ENCODE results near the gene NECTIN2.

Gene NECTIN2

DNA sequence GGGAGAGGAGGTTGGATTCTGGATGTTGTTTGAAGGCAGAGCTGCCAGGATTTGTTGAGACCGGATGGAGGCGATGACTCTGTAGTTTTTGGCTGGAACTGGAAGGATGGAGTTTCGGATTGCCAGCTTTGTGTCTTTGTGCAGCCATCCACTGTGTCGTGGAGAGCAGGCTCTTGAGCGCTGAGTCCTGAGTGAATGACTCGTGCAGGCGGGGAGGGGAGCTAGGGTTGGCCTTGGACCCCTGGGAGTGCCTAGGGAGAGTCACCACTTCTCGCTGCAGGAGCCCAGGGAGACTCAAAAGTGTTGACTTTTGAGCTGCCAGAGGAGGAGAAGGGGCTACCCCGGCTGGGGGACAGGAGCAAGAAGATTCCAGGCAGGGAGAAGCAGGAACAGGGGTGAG is 48.8 kb downstream of the NECTIN2 start:
- Histone ChIP-seq H2BK12ac (ENCODE audit: low read length in 2 of 2) (peak overlapping the region in 1 of 2 experiments; percentile 7), H3K4me1 (ENCODE audit: control insufficient read depth, insufficient read depth, low read depth, low read length) (peaks cover 14% of the 10 kb centered on the region), H2BK5ac (ENCODE audit: low read depth, low read length, poor library complexity, severe bottlenecking) (no peak overlapping the region), H4K91ac (ENCODE audit: low read length) (no peak overlapping the region), H2AK5ac (ENCODE audit: low read length, severe bottlenecking) (no peak overlapping the region), H2BK15ac (ENCODE audit: low read depth, poor library complexity, severe bottlenecking) (no peak overlapping the region), H3K9ac (ENCODE audit: low read length) (peak overlapping the region; percentile 47), H3K14ac (ENCODE audit: low read length in 2 of 2) (no peak overlapping the region), H3K4me2 (ENCODE audit: low read length, poor library complexity, severe bottlenecking) (no peak overlapping the region), H3K18ac (ENCODE audit: low read depth in 1 of 2, low read length in 2 of 2) (no peak overlapping the region), H3K23ac (ENCODE audit: low read length in 2 of 2) (no peak overlapping the region), H3K4me3 (ENCODE audit: insufficient read depth in 1 of 2, low read depth in 1 of 2, low read length in 2 of 2) (no peak overlapping the region), H2AFZ (ENCODE audit: low read depth, low read length) (no peak overlapping the region), H3K9me3 (ENCODE audit: control insufficient read depth, low read length) (no peaks in the 10 kb centered on the region), H2BK120ac (ENCODE audit: low read depth, low read length) (no peak overlapping the region), H3K27me3 (ENCODE audit: control insufficient read depth in 1 of 2, insufficient read depth in 1 of 2, low read length in 2 of 2) (no peaks in the 10 kb centered on the region), H3K79me1 (replicated peaks; ENCODE audit: low read length, poor library complexity, severe bottlenecking) (peaks cover 41% of the 10 kb centered on the region), H4K8ac (ENCODE audit: low read length) (no peak overlapping the region), H3K27ac (ENCODE audit: low read length, poor library complexity, severe bottlenecking) (no peak overlapping the region), H3K36me3 (ENCODE audit: control insufficient read depth in 1 of 2, insufficient read depth in 2 of 2, low read depth in 1 of 2, low read length in 2 of 2) (peaks cover 59 to 67% of the 10 kb centered on the region in 2 experiments), H3K4ac (ENCODE audit: low read depth in 1 of 2, low read length in 2 of 2) (no peak overlapping the region)
- DNase-seq = no peak
- 81% methylated on average over 9 of the region's 9 CpGs for WGBS

DNA sequence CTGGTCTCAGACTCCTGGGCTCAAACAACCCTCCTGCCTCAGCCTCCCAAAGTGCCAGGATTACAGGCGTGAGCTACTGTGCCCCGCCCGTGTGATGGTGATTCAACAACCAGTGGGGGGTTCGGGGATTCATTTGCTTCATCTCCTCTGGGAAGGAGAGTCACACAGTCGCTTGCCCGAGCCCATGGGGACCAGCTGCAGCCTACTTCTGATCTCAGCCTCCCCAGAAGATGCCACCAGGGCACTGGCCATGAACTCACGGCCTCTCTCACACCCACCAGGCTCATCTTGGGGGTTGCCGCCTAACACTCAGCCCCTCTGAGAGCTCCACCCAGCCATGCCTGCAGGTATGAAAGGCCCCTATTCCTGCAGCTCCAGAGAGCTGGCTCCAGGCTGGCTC is 51.7 kb downstream of the NECTIN2 start:
- Histone ChIP-seq H2BK120ac (ENCODE audit: low read depth, low read length) (no peak overlapping the region), H4K91ac (ENCODE audit: low read length) (no peak overlapping the region), H3K79me1 (replicated peaks; ENCODE audit: low read length, poor library complexity, severe bottlenecking) (peaks cover 53% of the 10 kb centered on the region), H3K4me1 (ENCODE audit: control insufficient read depth, insufficient read depth, low read depth, low read length) (peaks cover 6% of the 10 kb centered on the region), H3K4me2 (ENCODE audit: low read length, poor library complexity, severe bottlenecking) (no peak overlapping the region), H2BK12ac (ENCODE audit: low read length in 2 of 2) (no peak overlapping the region), H2AK5ac (ENCODE audit: low read length, severe bottlenecking) (no peak overlapping the region), H3K4me3 (ENCODE audit: insufficient read depth in 1 of 2, low read depth in 1 of 2, low read length in 2 of 2) (no peak overlapping the region), H2AFZ (ENCODE audit: low read depth, low read length) (no peak overlapping the region), H3K23ac (ENCODE audit: low read length in 2 of 2) (no peak overlapping the region), H3K27ac (ENCODE audit: low read length, poor library complexity, severe bottlenecking) (no peak overlapping the region), H2BK15ac (ENCODE audit: low read depth, poor library complexity, severe bottlenecking) (no peak overlapping the region), H3K36me3 (ENCODE audit: control insufficient read depth in 1 of 2, insufficient read depth in 2 of 2, low read depth in 1 of 2, low read length in 2 of 2) (peaks cover 78 to 92% of the 10 kb centered on the region in 2 experiments), H3K9me3 (ENCODE audit: control insufficient read depth, low read length) (no peaks in the 10 kb centered on the region), H3K4ac (ENCODE audit: low read depth in 1 of 2, low read length in 2 of 2) (no peak overlapping the region), H4K8ac (ENCODE audit: low read length) (no peak overlapping the region), H3K14ac (ENCODE audit: low read length in 2 of 2) (no peak overlapping the region), H3K9ac (ENCODE audit: low read length) (no peak overlapping the region), H3K27me3 (ENCODE audit: control insufficient read depth in 1 of 2, insufficient read depth in 1 of 2, low read length in 2 of 2) (no peaks in the 10 kb centered on the region), H3K18ac (ENCODE audit: low read depth in 1 of 2, low read length in 2 of 2) (no peak overlapping the region), H2BK5ac (ENCODE audit: low read depth, low read length, poor library complexity, severe bottlenecking) (no peak overlapping the region)
- no peak for DNase-seq
- WGBS = 98% methylated on average over 8 of the region's 8 CpGs

DNA sequence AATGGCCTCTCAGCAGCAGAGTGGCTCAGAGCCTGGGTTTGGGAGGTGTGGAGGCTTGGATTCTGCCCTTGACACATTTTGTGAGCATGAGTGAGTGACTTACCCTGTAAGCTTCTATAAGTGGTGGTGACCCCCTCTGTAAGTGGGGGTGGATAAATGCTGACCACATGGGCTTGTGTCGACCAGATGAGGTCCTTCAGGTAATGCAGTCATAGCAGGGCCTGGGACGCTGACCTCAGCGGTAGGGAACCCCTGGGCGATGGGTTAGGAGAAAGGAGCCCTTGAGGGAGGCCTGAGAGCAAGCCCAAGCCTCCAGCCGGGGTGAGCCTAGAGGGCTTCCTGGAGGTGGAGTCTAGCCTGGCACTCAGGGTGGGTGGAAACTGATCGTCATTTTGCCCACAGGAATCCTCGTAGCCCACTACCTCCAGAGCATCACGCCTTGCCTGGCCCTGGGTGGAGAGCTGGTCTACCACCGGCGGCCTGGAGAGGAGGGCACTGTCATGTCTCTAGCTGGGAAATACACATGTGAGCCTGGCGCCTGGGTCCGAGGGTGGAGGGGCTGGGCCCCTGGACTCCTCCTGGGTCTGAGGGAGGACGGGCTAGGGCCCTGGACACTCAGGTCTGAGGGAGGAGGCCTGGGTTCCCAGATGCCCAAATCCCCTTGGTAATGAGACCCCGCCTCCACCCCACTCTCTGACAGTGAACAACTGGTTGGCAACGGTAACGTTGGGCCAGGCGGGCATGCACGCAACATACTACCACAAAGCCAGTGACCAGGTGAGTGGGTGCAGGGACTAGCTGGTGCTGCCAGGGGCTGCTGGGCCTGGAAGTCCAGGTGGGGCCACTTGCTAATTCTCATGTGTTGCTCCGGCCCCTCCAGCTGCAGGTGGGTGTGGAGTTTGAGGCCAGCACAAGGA is 54.5 kb downstream of the NECTIN2 start:
- Histone ChIP-seq H4K8ac (ENCODE audit: low read length) (no peak overlapping the region), H3K23ac (ENCODE audit: low read length in 2 of 2) (no peak overlapping the region), H3K4me3 (ENCODE audit: insufficient read depth in 1 of 2, low read depth in 1 of 2, low read length in 2 of 2) (no peak overlapping the region), H2BK15ac (ENCODE audit: low read depth, poor library complexity, severe bottlenecking) (no peak overlapping the region), H2BK12ac (ENCODE audit: low read length in 2 of 2) (no peak overlapping the region), H3K4me2 (ENCODE audit: low read length, poor library complexity, severe bottlenecking) (no peak overlapping the region), H2AK5ac (ENCODE audit: low read length, severe bottlenecking) (no peak overlapping the region), H3K9me3 (ENCODE audit: control insufficient read depth, low read length) (no peaks in the 10 kb centered on the region), H3K36me3 (ENCODE audit: control insufficient read depth in 1 of 2, insufficient read depth in 2 of 2, low read depth in 1 of 2, low read length in 2 of 2) (peaks cover 55 to 74% of the 10 kb centered on the region in 2 experiments), H3K4ac (ENCODE audit: low read depth in 1 of 2, low read length in 2 of 2) (no peak overlapping the region), H2BK120ac (ENCODE audit: low read depth, low read length) (no peak overlapping the region), H3K14ac (ENCODE audit: low read length in 2 of 2) (no peak overlapping the region), H3K18ac (ENCODE audit: low read depth in 1 of 2, low read length in 2 of 2) (no peak overlapping the region), H3K27ac (ENCODE audit: low read length, poor library complexity, severe bottlenecking) (no peak overlapping the region), H3K9ac (ENCODE audit: low read length) (no peak overlapping the region), H4K91ac (ENCODE audit: low read length) (no peak overlapping the region), H2BK5ac (ENCODE audit: low read depth, low read length, poor library complexity, severe bottlenecking) (no peak overlapping the region), H3K79me1 (replicated peaks; ENCODE audit: low read length, poor library complexity, severe bottlenecking) (peaks cover 36% of the 10 kb centered on the region), H2AFZ (ENCODE audit: low read depth, low read length) (no peak overlapping the region), H3K27me3 (ENCODE audit: control insufficient read depth in 1 of 2, insufficient read depth in 1 of 2, low read length in 2 of 2) (peaks cover 0 to 4% of the 10 kb centered on the region in 2 experiments), H3K4me1 (ENCODE audit: control insufficient read depth, insufficient read depth, low read depth, low read length) (peaks cover 4% of the 10 kb centered on the region)
- WGBS = 98% methylated on average over 18 of the region's 19 CpGs
- DNase-seq = no peak

DNA sequence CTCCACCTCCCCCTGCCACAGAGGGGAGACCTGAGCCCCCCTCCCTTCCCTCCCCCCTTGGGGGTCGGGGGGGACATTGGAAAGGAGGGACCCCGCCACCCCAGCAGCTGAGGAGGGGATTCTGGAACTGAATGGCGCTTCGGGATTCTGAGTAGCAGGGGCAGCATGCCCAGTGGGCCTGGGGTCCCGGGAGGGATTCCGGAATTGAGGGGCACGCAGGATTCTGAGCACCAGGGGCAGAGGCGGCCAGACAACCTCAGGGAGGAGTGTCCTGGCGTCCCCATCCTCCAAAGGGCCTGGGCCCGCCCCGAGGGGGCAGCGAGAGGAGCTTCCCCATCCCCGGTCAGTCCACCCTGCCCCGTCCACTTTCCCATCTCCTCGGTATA is 57.1 kb downstream of the NECTIN2 start:
- no peak overlapping the region for H2BK12ac ChIP-seq (ENCODE audit: low read length in 2 of 2)
- H3K23ac ChIP-seq (ENCODE audit: low read length in 2 of 2) = no peak overlapping the region
- no peak overlapping the region for H3K27ac ChIP-seq (ENCODE audit: low read length, poor library complexity, severe bottlenecking)
- H3K4ac ChIP-seq (ENCODE audit: low read depth in 1 of 2, low read length in 2 of 2) = no peak overlapping the region
- H4K8ac ChIP-seq (ENCODE audit: low read length) = no peak overlapping the region
- H2BK15ac ChIP-seq (ENCODE audit: low read depth, poor library complexity, severe bottlenecking) = no peak overlapping the region
- peaks cover 0 to 10% of the 10 kb centered on the region in 2 experiments for H3K27me3 ChIP-seq (ENCODE audit: control insufficient read depth in 1 of 2, insufficient read depth in 1 of 2, low read length in 2 of 2)
- H3K14ac ChIP-seq (ENCODE audit: low read length in 2 of 2) = no peak overlapping the region
- H3K9me3 ChIP-seq (ENCODE audit: control insufficient read depth, low read length) = no peaks in the 10 kb centered on the region
- no peak overlapping the region for H3K4me3 ChIP-seq (ENCODE audit: insufficient read depth in 1 of 2, low read depth in 1 of 2, low read length in 2 of 2)
- no peak overlapping the region for H3K9ac ChIP-seq (ENCODE audit: low read length)
- 82% methylated on average over 7 of the region's 15 CpGs for WGBS
- peaks cover 13% of the 10 kb centered on the region for H3K4me1 ChIP-seq (ENCODE audit: control insufficient read depth, insufficient read depth, low read depth, low read length)
- H2AK5ac ChIP-seq (ENCODE audit: low read length, severe bottlenecking) = no peak overlapping the region
- no peak overlapping the region for H3K4me2 ChIP-seq (ENCODE audit: low read length, poor library complexity, severe bottlenecking)
- no peak overlapping the region for H4K91ac ChIP-seq (ENCODE audit: low read length)
- no peak overlapping the region for H2AFZ ChIP-seq (ENCODE audit: low read depth, low read length)
- H3K79me1 ChIP-seq (replicated peaks; ENCODE audit: low read length, poor library complexity, severe bottlenecking) = peaks cover 15% of the 10 kb centered on the region
- H2BK5ac ChIP-seq (ENCODE audit: low read depth, low read length, poor library complexity, severe bottlenecking) = no peak overlapping the region
- H3K18ac ChIP-seq (ENCODE audit: low read depth in 1 of 2, low read length in 2 of 2) = no peak overlapping the region
- H3K36me3 ChIP-seq (ENCODE audit: control insufficient read depth in 1 of 2, insufficient read depth in 2 of 2, low read depth in 1 of 2, low read length in 2 of 2) = peaks cover 31 to 52% of the 10 kb centered on the region in 2 experiments
- no peak overlapping the region for H2BK120ac ChIP-seq (ENCODE audit: low read depth, low read length)
- no peak for DNase-seq
